Stimulated activated naive CD8-positive, alpha-beta T cell treated with anti-CD3 and anti-CD28 coated beads, Interleukin-15, amount 100 ng/mL, for 72 hours (primary cell): Measurements from ENCODE around the gene PIK3R5.

Experiments used
- ATAC-seq: fragments of 150-1000 bp; cut with Tn5 transposase; 2 replicates; pipeline ENCODE4 v1.10.0; 2021; ENCODE audit warnings: mild to moderate bottlenecking, moderate library complexity
- DNase-seq, 2 donors: peaks; one replicate each; pipeline ENCODE4 v3.0.0; 2021 to 2022
- H3K27ac Mint-ChIP-seq, 2 donors: one replicate each; pipeline ENCODE4 v1.8.0; 2022; ENCODE audit warnings: mild to moderate bottlenecking in 2 of 2, mixed read lengths in 2 of 2, moderate library complexity in 2 of 2
- H3K27me3 Mint-ChIP-seq: one replicate; pipeline ENCODE4 v1.8.0; 2022; ENCODE audit warnings: mixed read lengths
- H3K4me1 Mint-ChIP-seq: one replicate; pipeline ENCODE4 v1.8.0; 2022; ENCODE audit warnings: mild to moderate bottlenecking, mixed read lengths
- H3K4me3 Mint-ChIP-seq, 2 donors: one replicate each; pipeline ENCODE4 v1.8.0; 2022; ENCODE audit warnings: mild to moderate bottlenecking in 2 of 2, mixed read lengths in 2 of 2, moderate library complexity in 1 of 2
- H3K9me3 Mint-ChIP-seq, 2 donors: one replicate each; pipeline ENCODE4 v1.8.0; 2022; ENCODE audit warnings: mixed read lengths in 2 of 2

Gene PIK3R5

DNA sequence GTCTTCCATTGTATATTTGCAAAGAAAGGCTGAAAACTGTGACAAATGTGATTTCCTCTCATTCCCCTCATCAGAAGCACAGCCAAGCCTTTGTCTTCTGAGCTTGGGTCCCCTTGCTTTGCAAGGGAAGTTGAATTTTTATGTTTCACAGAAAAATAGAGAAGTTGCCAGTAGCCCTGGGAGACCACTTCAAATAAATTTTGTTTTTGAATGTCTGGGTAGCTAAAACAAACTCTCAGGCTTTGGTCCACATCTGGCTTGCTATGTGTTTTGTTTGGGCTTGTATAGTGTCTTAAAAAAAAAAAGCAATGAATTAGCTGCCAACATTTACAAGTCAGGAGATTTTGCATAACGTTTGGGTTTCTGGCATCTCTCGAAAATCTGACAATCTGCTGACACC is 122.2 kb downstream of the PIK3R5 start:
- Mint-ChIP-seq H3K27ac (no peak overlapping the region), H3K9me3 (no peaks in the 10 kb centered on the region), H3K4me3 (no peak overlapping the region), H3K27me3 (no peaks in the 10 kb centered on the region), H3K4me1 (peaks cover 10% of the 10 kb centered on the region)
- ATAC-seq = no peak
- DNase-seq = no peak

DNA sequence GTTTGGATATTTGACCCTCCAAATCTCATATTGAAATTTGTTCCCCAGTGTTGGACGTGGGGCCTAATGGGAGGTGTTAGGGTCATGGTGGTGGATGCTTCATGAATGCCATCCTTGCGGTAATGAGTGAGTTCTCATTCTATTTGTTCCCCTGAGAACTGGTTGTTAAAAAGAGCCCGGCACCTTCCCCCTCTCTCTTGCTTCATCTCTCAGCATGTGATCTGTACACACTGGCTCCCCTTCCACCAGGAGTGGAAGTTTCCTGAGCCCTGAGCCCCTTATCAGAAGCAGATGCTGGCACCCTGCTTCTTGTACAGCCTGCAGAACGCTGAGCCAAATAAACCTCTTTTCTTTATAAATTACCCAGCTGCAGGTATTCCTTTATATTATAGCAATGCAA is 123.7 kb downstream of the PIK3R5 start:
- H3K27me3 Mint-ChIP-seq = no peaks in the 10 kb centered on the region
- DNase-seq (no peak), ATAC-seq (no peak)
- no peak overlapping the region for H3K4me3 Mint-ChIP-seq
- no peaks in the 10 kb centered on the region for H3K9me3 Mint-ChIP-seq
- H3K4me1 Mint-ChIP-seq = peaks cover 4% of the 10 kb centered on the region
- H3K27ac Mint-ChIP-seq = no peak overlapping the region

DNA sequence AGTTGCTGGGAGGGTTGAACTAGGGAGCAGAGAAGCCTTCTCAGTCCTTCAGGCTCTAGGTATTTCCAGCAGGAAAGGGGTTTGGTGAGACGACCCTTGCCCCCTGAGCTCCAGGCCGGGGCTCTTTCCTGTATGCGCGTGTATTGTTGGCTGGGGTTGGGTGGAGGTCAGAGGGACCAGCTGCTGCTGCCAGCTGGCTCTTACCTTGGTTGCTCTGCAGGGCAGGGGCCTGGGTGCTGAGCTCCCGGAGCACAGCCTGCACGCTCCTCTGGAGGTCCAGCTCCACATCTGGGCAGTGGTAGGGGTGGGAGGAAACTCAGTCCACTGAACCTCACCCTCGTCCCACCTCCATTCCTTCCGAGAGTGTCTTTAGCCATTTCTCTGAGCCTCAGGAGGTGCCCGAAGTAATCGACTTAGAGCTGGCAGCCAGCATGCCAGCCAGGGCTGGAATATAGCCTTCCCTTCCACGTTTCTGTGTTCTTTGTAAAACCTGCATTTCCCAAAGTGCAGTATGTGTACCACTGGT is 126.0 kb downstream of the PIK3R5 start:
- DNase-seq = no peak

DNA sequence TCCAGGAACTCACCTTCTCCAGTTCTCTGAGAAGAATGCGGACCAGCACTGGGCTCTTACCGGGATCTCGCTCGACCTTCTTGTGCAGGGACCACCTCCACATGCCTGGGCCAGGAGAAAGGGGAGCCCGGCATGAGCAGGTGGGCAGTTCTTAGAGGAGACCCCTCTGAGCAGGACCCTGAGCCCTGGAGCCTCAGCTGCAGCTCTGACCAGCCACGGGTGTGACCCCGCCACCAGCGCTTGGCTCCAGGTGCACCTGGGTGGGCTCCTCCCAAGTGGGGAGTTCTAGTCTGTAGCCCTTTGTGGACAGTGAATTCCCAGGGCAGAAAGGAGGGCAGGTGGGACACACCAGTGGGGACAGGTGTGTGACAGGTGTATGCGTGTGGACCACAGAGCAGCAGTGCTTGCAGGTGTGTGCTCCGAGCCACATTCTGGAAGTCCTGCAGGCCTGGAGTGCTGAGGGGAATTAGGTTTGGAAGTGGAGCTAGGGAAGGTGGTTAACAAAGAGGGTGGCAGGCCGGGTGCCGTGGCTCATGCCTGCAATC is 126.9 kb downstream of the PIK3R5 start:
- Mint-ChIP-seq H3K4me3 (no peak overlapping the region), H3K9me3 (no peaks in the 10 kb centered on the region), H3K27ac (no peak overlapping the region), H3K27me3 (no peaks in the 10 kb centered on the region), H3K4me1 (no peaks in the 10 kb centered on the region)
- ATAC-seq (no peak), DNase-seq (no peak)

More for the DNA sequence above, 126.0 kb downstream of the PIK3R5 start:
- Mint-ChIP-seq H3K4me1 (no peaks in the 10 kb centered on the region), H3K9me3 (no peaks in the 10 kb centered on the region), H3K27me3 (no peaks in the 10 kb centered on the region), H3K4me3 (no peak overlapping the region), H3K27ac (no peak overlapping the region)
- ATAC-seq = no peak

DNA sequence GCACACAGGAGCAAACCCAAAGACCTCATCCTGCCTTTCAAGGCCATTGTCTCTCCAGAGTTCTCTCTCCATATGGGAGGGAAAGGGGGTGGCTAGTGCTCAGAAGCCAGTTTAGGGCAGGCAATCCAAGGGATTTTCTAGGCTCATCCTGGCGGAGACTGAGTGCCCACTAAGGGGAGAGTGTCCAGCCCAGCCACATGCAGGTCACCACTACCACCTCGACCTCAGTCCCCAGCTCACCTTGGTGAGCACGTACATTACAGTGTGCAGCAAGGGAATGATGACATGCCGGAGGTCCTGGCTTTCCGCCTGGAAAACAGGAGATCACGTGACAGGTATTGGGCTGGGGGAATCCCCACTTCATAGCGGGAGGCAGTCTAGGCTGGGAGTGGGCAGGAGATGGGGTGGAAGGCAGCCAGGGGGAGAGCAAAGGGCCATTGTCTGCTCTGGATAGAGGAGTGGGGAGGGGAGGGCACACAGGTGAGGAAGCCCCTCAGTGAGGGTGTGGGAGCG is 127.9 kb downstream of the PIK3R5 start:
- Mint-ChIP-seq H3K9me3 (no peaks in the 10 kb centered on the region), H3K4me1 (no peaks in the 10 kb centered on the region), H3K27ac (peak overlapping the region in 1 of 2 donors; percentile 64), H3K27me3 (no peaks in the 10 kb centered on the region), H3K4me3 (no peak overlapping the region)
- DNase-seq = no peak
- ATAC-seq = no peak

DNA sequence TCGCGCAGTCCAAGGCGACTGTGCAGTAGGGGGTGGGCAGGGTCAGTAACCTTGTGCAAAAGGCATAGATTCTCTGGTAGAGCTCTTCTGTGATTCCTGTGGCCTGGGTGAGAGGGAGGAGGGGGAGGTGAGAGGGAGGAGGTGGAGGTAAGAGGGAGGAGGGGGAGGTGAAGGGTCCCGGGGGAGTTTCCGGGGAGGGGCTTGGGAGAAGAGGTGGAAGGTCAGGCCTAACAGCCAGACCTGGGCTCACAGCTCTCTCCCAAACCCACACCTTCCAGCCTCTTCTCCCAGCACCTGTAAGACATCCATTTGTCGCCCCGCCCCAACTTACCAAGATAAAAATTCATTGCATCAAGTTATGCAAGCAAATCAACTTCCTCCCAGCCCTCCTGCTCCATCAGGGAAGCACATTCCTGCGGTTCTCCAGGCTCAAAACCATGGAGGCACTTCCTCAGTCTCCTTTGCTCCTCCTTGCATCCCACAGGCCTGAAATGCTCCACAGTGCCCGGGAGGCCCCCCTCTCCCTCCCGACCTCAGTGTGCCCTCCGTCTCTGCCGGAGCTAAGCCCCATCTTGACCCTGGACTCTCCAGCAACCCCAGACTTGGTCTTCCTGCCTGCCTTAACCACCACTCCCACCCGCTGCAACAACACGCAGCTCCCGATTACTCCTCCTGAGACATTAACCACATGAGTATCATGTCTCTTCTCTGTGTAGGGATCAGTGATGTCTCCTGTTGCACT is 128.5 kb downstream of the PIK3R5 start:
- no peak for ATAC-seq
- no peaks in the 10 kb centered on the region for H3K27me3 Mint-ChIP-seq
- H3K9me3 Mint-ChIP-seq = no peaks in the 10 kb centered on the region
- no peak overlapping the region for H3K27ac Mint-ChIP-seq
- H3K4me1 Mint-ChIP-seq = no peaks in the 10 kb centered on the region
- DNase-seq = no peak
- no peak overlapping the region for H3K4me3 Mint-ChIP-seq

DNA sequence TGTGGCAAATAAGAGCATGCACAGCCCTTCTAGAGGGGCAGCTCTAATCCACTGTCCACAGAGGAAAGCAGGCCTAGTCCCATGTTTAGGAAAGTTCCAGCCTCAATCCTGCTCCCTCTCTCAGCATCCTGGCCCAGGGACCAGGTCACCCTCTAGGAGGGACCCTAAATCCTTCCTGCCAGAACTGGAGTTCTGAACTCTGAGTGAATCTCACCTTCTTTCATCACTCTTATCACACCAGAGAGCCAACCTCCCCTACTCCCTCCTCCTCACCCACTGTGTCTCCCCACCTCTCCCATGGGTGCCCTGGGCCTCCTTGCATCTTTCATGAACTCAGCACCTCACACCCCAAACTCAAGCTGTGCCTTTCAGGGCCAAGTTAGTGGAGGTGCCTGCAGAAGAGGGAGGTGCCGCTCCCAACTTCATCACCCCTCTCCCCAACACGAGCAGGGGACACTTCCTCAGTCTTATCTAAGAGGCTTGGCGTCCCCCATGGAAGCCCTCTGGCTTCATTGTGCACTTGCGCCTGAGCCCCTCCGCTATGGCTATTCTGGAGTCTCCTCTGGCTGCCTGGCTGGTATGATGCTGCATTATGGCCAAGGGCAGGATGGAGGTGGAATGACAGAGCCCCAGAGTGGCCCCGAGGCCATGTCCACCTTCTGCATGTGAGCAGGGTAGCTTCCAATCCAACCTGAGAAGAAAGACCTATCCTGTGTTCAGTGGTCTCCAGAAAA is 129.7 kb downstream of the PIK3R5 start:
- Mint-ChIP-seq H3K4me1 (no peaks in the 10 kb centered on the region), H3K27me3 (no peaks in the 10 kb centered on the region), H3K9me3 (no peaks in the 10 kb centered on the region)

DNA sequence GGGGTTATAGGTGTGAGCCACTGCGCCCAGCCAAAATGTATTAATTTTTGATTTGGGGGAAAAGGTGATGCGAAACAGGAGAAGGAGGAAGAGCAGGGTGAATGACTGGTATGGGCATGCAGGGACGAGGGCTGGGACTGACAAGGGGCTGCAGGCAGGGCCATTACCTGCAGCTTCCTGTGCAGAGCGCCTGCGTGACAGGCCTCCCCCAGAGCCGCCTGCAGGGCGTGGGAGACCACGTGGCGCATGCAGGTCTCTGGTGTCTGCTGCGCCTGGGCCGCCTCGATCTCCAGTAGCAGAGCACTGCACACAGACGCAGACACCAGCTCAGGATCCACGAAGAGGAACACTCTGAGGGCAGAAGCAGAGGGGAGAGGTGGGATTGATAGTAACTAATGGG is 130.4 kb downstream of the PIK3R5 start:
- Mint-ChIP-seq H3K27ac (peak overlapping the region in 1 of 2 donors; percentile 69), H3K9me3 (no peaks in the 10 kb centered on the region), H3K4me3 (no peak overlapping the region), H3K27me3 (no peaks in the 10 kb centered on the region), H3K4me1 (no peaks in the 10 kb centered on the region)
- ATAC-seq (no peak), DNase-seq (no peak)

More for the DNA sequence above, 129.7 kb downstream of the PIK3R5 start:
- DNase-seq = no peak
- no peak for ATAC-seq
- Mint-ChIP-seq H3K27ac (no peak overlapping the region), H3K4me3 (no peak overlapping the region)

DNA sequence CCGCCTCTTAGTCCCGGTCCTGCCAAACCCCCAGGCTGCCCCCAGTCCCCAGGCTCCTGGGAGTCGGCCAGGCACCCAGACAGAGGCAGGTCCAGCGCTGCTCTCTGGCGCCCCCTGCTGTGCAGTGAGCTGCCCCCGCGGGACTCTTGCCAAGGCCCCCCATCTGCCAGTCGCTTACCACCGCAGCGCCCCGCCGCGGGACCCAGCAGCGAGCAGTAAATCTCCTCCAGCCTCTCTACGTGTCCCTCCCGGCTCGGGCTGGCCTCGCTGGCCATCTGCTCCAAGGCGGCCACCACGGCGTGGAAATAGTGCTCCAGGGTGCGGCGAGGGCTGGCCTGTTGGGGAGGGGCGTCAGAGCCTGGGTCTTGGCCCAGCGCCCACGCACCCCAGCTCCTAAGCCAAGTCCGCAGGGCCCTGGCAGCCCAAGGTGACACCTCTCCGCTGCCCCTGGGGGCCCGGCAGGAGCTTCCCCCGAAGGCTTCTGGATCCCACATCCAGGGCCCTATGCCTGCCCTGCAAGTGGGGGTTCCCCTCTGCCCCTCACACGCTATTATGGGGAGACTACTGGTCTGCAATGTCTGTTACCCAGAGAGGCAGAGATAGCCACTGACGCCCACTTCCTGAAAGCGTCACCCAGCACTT is 132.7 kb downstream of the PIK3R5 start:
- peak; percentile 43 for ATAC-seq
- Mint-ChIP-seq H3K4me3 (no peak overlapping the region), H3K27me3 (no peaks in the 10 kb centered on the region), H3K9me3 (no peaks in the 10 kb centered on the region), H3K27ac (no peak overlapping the region), H3K4me1 (no peaks in the 10 kb centered on the region)
- DNase-seq = peak; percentile 41 to 49

DNA sequence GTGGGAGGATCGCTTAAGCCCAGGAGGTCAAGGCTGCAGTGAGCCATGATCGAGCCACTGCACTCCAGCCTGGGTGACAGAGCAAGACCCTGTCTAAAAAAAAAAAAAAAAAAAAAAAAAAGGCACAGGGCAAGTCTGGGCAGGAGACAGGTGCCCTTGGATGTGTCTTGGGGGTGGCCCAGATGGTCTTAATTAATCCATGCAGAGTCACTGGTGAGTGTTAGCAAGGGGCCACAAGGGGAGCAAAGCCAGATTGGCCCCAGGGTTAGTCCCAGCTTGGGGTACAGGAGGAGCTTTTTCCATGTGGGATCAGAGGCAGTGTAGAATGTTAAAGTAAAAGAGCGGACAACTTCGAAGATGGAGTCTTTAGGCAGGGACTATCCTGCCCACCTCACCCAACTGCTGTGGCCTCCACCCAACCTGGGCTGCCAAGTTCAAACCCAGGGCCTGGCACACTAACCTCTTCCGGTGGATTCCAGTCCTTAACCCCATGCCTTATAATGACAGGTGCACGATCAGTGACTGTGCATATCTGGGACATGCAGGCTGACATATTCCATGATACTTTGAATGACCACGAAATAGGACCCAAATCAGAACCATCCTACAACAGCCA is 134.2 kb downstream of the PIK3R5 start:
- ATAC-seq (no peak), DNase-seq (no peak)
- H3K9me3 Mint-ChIP-seq = no peaks in the 10 kb centered on the region
- peak overlapping the region in 1 of 2 donors; percentile 28 for H3K27ac Mint-ChIP-seq
- H3K4me1 Mint-ChIP-seq = peaks cover 7% of the 10 kb centered on the region
- no peak overlapping the region for H3K4me3 Mint-ChIP-seq
- no peaks in the 10 kb centered on the region for H3K27me3 Mint-ChIP-seq

DNA sequence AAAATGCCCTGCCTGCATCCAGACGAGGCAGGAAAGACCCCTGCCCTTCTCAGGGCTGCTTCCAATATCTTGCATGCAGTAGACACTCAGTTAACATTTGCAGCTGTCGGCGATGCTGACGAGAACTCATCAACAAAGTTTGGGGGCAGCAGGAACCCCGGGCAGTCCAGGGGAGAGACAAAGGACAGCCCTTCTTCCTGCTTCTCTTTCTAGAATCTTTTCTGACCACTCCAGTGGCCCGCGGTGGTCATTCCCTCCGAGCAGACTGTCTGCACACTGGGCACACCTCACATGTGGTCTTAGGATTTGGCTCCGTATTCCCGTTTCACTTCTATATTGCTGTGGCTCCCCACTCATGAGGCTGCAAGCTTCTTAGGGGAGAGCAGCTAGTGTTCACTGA is 135.4 kb downstream of the PIK3R5 start:
- no peaks in the 10 kb centered on the region for H3K9me3 Mint-ChIP-seq
- H3K4me3 Mint-ChIP-seq = no peak overlapping the region
- no peak for ATAC-seq
- H3K27ac Mint-ChIP-seq = no peak overlapping the region
- peaks cover 7% of the 10 kb centered on the region for H3K4me1 Mint-ChIP-seq
- DNase-seq = no peak
- H3K27me3 Mint-ChIP-seq = no peaks in the 10 kb centered on the region

DNA sequence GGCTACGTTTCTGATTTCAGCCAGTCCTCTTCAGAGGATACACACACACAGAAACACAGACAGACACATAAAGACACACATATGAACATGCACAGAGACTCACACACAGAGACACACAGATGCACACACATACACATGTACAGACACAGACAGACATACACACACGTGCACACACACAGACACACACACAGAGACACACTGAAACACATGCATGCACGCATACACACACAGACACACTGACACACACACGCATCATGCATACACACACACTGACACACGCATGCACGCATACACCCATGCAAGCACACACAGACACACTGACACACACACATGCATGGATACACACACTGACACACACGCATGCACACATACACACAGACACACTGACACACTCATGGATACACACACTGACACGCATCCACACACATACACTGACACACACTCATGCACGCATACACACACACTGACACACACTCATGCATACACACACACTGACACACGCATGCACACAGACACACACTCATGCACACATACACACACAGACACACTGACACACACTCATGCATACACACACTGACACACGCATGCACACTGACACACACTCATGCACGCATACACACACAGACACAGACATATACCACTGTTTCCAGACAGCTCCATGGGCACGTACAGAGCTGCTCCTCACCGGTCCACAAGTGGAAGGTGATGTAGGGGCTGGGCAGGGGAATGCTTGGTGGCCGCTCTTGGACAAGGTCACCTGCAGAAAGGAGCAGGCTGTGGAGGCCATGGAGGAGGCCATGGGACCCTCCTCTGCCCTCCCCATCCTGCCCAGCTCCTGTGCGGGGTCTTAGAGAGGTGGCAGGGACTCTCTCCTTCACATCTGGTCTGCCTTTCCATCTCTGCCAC is 136.2 kb downstream of the PIK3R5 start:
- H3K9me3 Mint-ChIP-seq = peaks cover 0 to 2% of the 10 kb centered on the region in 2 donors
- no peaks in the 10 kb centered on the region for H3K27me3 Mint-ChIP-seq
- no peak for DNase-seq
- H3K27ac Mint-ChIP-seq = no peak overlapping the region
- peaks cover 7% of the 10 kb centered on the region for H3K4me1 Mint-ChIP-seq
- no peak overlapping the region for H3K4me3 Mint-ChIP-seq
- ATAC-seq = no peak
